Body of pancreas (tissue), 4 donors: ENCODE data around the gene PCGF1. TPM values are rescaled to one million over a fixed set of nuclear protein-coding genes. Genes with fewer than 3 reads are reported as not detected.

Experiments
- ATAC-seq: fragments of 150-250 bp; one replicate; pipeline ENCODE4 v1.9.1; 2016
- DNase-seq, 4 donors: peaks; one replicate each; pipeline ENCODE4 v3.0.0-alpha.2; 2019
- H3K27ac ChIP-seq, 4 donors: fragments of 200-600 bp; sonication (generic); 1 replicate in 3 of 4; 2 replicates in 1 of 4; pipeline versions ENCODE4 v1.5.1 to v1.6.1; 2016 to 2019; ENCODE audit warnings: mild to moderate bottlenecking in 1 of 4, mixed read lengths in 1 of 4, moderate library complexity in 1 of 4
- H3K27me3 ChIP-seq, 2 donors: fragments of 200-600 bp; sonication (generic); one replicate each; pipeline ENCODE4 v1.6.0; 2016; ENCODE audit warnings: mild to moderate bottlenecking in 1 of 2
- H3K36me3 ChIP-seq, 2 donors: fragments of 200-600 bp; sonication (generic); replicated peaks in 1 of 2; 2 replicates each; pipeline ENCODE4 v1.5.1; 2016; ENCODE audit warnings: low read depth in 2 of 2; ENCODE audit not compliant: insufficient read depth in 1 of 2
- H3K4me1 ChIP-seq: fragments of 200-600 bp; sonication (generic); one replicate; pipeline ENCODE4 v1.6.0; 2016
- H3K4me3 ChIP-seq, 2 donors: fragments of 200-600 bp; sonication (generic); 1 replicate in 1 of 2; 2 replicates in 1 of 2; pipeline ENCODE4 v1.5.1; 2016 to 2019
- H3K9me3 ChIP-seq, 3 donors: fragments of 200-600 bp; sonication (generic); 1 replicate in 2 of 3; 2 replicates in 1 of 3; pipeline ENCODE4 v1.5.1; 2016
- CTCF ChIP-seq, 7 experiments: fragments of 450-650 bp in 4 of 7; fragments of 200-600 bp in 3 of 7; sonication (generic) in 3 of 7; IDR thresholded peaks; one replicate each; pipeline ENCODE4 v1.5.1; 2016 to 2019; ENCODE audit warnings: antibody characterized with exemption in 7 of 7
- POLR2A ChIP-seq, 3 donors: fragments of 450-650 bp; IDR thresholded peaks; one replicate each; pipeline ENCODE4 v1.6.1; 2016; ENCODE audit warnings: antibody characterized with exemption in 3 of 3, mild to moderate bottlenecking in 2 of 3
- WGBS, 2 donors: methylation state at CpG; one replicate each; pipeline ENCODE4 v1.1.5; 2017; 5-methylcytosine and 5-hydroxymethylcytosine counted together
- intact Hi-C: fragments of 100-400 bp; cut with DNase I; formaldehyde crosslinking; loops from one replicate; pipeline ENCODE4 v1.15.1; 2023
- total RNA-seq, 2 donors: library from RNA; depleted of rRNA; stranded (reverse); fragments of >200 nt; gene quantifications; one replicate each; pipeline ENCODE4 v1.1.0, GENCODE V29; 2016

Gene PCGF1
- total RNA-seq, 2 donors from 2014 or later: 16.5 to 22.3 TPM

- Histone ChIP-seq H3K36me3 (no peaks in the 10 kb centered on the region), H3K9me3 (no peaks in the 10 kb centered on the region), H3K4me3 (peak overlapping the region; percentile 24 to 69), H3K4me1 (peaks cover 20% of the 10 kb centered on the region), H3K27me3 (no peaks in the 10 kb centered on the region), H3K27ac (peak overlapping the region in 3 of 4 donors; percentile 40 to 62 (median 53))
- TF ChIP-seq POLR2A (IDR thresholded peaks at IDR 0.05) (no peak), CTCF (IDR thresholded peaks at IDR 0.05) (no peak)
- ATAC-seq: no peak
- DNase-seq: no peak
- intact Hi-C loops: no loop called here
- WGBS, 2 donors: 17 to 32% methylated on average over 15 to 26 of the region's 26 CpGs
Observed at GRCh38 chr2:74548285-74548899, 40.9 kb upstream of the PCGF1 start.

GRCh38 chr2:74546004-74546403 lies 38.5 kb upstream of the PCGF1 start:
- ATAC-seq (no peak), DNase-seq (no peak)
- no peak for TF ChIP-seq CTCF (IDR thresholded peaks at IDR 0.05)
- no peak for TF ChIP-seq POLR2A (IDR thresholded peaks at IDR 0.05)

GRCh38 chr2:74544634-74545033 lies 37.1 kb upstream of the PCGF1 start:
- Histone ChIP-seq H3K27me3 (no peaks in the 10 kb centered on the region), H3K36me3 (no peaks in the 10 kb centered on the region), H3K4me3 (no peak overlapping the region), H3K9me3 (no peaks in the 10 kb centered on the region), H3K4me1 (peaks cover 15% of the 10 kb centered on the region), H3K27ac (no peak overlapping the region)
- intact Hi-C loops: no loop called here
- DNase-seq (no peak), ATAC-seq (no peak)
- TF ChIP-seq CTCF (IDR thresholded peaks at IDR 0.05) (peak in 2 of 7 experiments; percentile 3 to 10), POLR2A (IDR thresholded peaks at IDR 0.05) (no peak)
- 72 to 78% methylated on average over 3 of the region's 3 CpGs for WGBS, 2 donors

More at GRCh38 chr2:74546004-74546403, 38.5 kb upstream of the PCGF1 start:
- H3K4me1 ChIP-seq: peaks cover 18% of the 10 kb centered on the region
- H3K9me3 ChIP-seq: no peaks in the 10 kb centered on the region
- intact Hi-C loops: no loop called here
- no peak overlapping the region for H3K4me3 ChIP-seq
- no peaks in the 10 kb centered on the region for H3K36me3 ChIP-seq
- no peaks in the 10 kb centered on the region for H3K27me3 ChIP-seq
- H3K27ac ChIP-seq: no peak overlapping the region
- 71 to 77% methylated on average over 3 of the region's 3 CpGs for WGBS, 2 donors

- Histone ChIP-seq H3K4me3 (no peak overlapping the region), H3K36me3 (no peaks in the 10 kb centered on the region), H3K9me3 (no peaks in the 10 kb centered on the region), H3K27ac (no peak overlapping the region), H3K4me1 (peaks cover under 1% of the 10 kb centered on the region), H3K27me3 (no peaks in the 10 kb centered on the region)
- ATAC-seq (no peak), DNase-seq (no peak)
- 64 to 70% methylated on average over 1 of the region's 1 CpG for WGBS, 2 donors
- no peak for TF ChIP-seq CTCF (IDR thresholded peaks at IDR 0.05)
- no peak for TF ChIP-seq POLR2A (IDR thresholded peaks at IDR 0.05)
- intact Hi-C loops: no loop called here
Observed at GRCh38 chr2:74542978-74543377, 35.5 kb upstream of the PCGF1 start.

GRCh38 chr2:74540291-74540690 lies 32.8 kb upstream of the PCGF1 start:
- H3K36me3 ChIP-seq: no peaks in the 10 kb centered on the region
- TF ChIP-seq POLR2A (IDR thresholded peaks at IDR 0.05) (no peak), CTCF (IDR thresholded peaks at IDR 0.05) (no peak)
- intact Hi-C loops: no loop called here
- no peaks in the 10 kb centered on the region for H3K9me3 ChIP-seq
- WGBS, 2 donors: 49 to 64% methylated on average over 5 of the region's 5 CpGs
- H3K27me3 ChIP-seq: no peaks in the 10 kb centered on the region
- H3K4me3 ChIP-seq: no peak overlapping the region
- DNase-seq (no peak), ATAC-seq (peak; percentile 24)
- no peaks in the 10 kb centered on the region for H3K4me1 ChIP-seq
- no peak overlapping the region for H3K27ac ChIP-seq
